GM12891 (cell line): ENCODE results near the gene OR2F1.

Experiments
- PAX5 ChIP-seq: IDR thresholded peaks from 2 replicates; pipeline ENCODE4 v1.6.1; 2011; ENCODE audit warnings: low read length, moderate library complexity, mild to moderate bottlenecking; ENCODE audit not compliant: insufficient read depth, severe bottlenecking
- POLR2A ChIP-seq: IDR thresholded peaks from 2 replicates; pipeline ENCODE4 v1.6.1; 2011; ENCODE audit warnings: low read depth, low read length, control low read depth
- POLR2AphosphoS5 ChIP-seq: IDR thresholded peaks from 2 replicates; pipeline ENCODE4 v1.6.1; 2011; ENCODE audit warnings: low read depth, low read length, control low read depth
- POU2F2 ChIP-seq: IDR thresholded peaks from 2 replicates; pipeline ENCODE4 v1.6.1; 2011; ENCODE audit warnings: low read depth, mild to moderate bottlenecking, control low read depth, low read length, moderate library complexity
- SPI1 ChIP-seq: IDR thresholded peaks from 2 replicates; pipeline ENCODE4 v1.6.1; 2011; ENCODE audit warnings: low read depth, low read length, control low read depth
- TAF1 ChIP-seq: IDR thresholded peaks from 2 replicates; pipeline ENCODE4 v1.6.1; 2011; ENCODE audit warnings: low read depth, low read length, control low read depth

DNA sequence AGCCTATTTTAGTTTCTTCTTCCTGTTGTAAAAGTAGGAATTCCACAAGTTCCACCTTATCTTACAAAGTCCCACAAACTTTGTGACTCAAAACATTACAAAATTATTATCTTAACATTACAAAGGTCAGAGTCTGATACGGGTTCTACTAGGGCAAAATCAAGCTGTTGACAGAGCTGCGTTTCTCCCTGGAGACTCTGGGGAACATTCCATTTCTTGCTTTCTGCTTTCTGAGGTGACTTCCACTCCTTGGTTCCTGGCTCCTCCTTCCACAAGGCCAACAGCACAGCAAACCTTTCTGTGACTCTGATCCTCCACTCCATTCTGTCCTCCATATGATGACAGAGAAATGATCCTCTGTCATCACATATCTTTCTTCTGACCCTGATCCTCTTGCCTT is 10.6 kb downstream of the OR2F1 start:
- TF ChIP-seq POLR2AphosphoS5, result no peak
- TF ChIP-seq POLR2A, result no peak
- TF ChIP-seq TAF1, result no peak
- TF ChIP-seq PAX5, result no peak
- no peak for TF ChIP-seq SPI1
- no peak for TF ChIP-seq POU2F2
